Stimulated activated CD8-positive, alpha-beta memory T cell treated with anti-CD3 and anti-CD28 coated beads, Interleukin-2, amount 100 ng/mL, for 1 hour (primary cell): ENCODE results near the gene BOLA3.
"Not testable (repeated sequence)": the region's sequence is repeated elsewhere in the genome, so short reads cannot be mapped to it uniquely, and the experiment has no call there.

Experiments
- DNase-seq, 2 donors: peaks; one replicate each; pipeline ENCODE4 v3.0.0-alpha.2; 2020; ENCODE audit warnings: low read depth in 2 of 2

BOLA3 gene, protein sequence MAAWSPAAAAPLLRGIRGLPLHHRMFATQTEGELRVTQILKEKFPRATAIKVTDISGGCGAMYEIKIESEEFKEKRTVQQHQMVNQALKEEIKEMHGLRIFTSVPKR

DNA sequence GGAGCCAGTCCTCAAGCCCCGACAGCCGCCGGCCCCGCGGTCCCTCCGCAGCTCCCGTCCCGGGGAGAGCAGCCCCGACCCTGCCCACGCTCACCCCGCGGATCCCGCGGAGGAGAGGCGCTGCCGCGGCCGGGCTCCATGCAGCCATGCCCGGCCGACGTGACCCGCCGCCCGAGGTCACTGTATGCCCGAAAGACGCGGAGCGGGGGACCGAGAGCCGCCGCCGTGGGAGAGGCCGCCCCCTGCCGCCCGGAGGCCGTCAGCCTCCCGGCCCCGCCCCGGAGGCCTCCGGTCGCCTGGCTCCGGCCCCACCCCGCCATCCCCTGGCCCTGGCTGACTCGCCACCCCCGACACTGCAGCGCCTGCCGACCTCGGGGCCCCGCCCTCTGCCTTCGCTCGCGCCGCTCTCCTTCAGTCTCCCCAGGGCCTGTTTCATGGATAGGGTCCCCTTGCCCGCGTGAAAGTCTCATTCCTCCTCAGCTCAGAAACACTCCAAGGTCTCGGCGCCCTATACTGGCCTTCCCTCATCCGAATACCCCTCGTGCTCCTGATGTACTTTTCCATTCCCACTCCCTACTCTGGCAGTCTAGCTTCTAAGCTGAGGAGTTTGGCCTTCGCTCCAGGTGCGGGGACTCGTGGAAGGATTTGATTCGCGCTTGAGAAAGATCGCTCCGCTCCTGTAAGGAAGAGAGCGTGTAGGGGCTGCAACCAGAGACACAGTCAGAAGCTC lies at the start of gene BOLA3:
BOLA3 (minus strand) TSS at position 186 of the 730 bp plus-strand sequence; CDS start at position 148, 38 bp downstream.
- peak; percentile 61 to 66 for DNase-seq

DNA sequence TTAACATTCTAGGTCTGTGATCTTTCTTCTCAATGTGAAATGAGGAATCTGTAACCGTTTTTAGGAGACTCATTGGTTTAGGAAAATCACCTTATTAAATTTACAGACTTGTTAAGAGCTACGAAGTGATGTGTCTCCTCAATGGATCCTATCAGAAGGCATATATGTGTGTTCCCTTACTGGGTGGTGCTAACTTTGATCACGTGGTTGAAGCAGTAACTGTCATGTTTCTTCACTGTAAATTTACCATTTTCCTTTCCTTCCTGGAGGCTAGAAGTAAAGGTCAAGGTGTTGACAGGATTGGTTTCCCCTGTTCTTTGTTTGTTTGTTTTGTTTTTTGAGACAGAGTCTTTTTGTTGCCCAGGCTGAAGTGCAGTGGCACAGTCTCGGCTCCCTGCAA lies 49.3 kb upstream of the BOLA3 start:
- DNase-seq: no peak

DNA sequence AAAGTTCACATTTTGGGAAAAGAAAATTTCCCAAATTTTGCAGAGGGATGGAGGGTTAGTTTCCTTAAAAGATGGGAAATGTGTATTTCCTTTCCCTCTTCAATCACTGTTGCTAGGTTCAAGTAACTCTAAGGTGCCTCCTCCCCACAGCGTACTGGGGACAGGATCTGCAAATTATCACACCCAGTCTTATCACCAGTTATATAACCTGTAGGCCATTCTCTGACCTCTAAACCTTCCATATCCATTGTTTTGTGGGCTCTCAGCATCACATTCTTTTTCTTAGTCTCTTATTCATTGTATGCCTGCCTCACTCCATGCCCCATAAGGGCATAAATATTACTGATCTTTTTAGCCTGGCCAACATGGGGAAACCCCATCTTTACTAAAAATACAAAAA lies 47.1 kb upstream of the BOLA3 start:
- no peak for DNase-seq

DNA sequence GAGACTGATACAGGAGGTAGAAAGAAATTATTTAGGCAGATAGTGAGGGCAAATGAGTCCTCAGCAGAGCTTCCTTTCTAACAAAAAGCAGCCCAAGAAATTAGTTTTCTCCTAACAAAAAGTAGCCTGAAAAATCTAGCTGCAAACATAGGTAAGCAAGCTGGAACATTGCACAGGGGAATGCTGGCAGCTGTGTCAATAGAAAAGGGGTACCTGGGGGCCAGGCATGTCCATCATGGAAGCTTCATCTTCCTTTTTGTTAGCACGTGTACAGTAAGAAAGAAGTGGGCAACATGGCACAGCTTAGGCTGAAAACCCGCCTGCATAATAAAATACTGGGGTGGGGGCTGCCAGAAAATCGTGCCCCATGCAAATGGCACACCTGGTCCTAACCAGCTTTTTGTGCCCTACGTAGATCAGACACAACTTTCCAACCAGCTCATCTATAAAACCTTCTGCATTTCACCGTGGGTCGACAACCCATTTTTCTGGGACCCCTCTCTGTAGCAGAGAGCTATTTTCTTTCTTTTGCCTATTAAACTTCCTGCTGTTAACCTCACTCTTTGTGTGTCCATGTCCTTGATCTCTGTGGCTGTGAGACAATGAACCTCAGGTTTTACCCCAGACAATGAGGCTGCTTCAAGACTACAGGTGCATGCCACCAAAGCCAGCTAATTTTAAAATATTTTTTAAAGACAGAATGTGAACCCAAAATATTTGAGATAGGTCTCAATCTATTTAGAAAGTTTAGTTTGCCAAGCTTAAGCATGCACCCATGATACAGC lies 44.1 kb upstream of the BOLA3 start:
- no peak for DNase-seq

DNA sequence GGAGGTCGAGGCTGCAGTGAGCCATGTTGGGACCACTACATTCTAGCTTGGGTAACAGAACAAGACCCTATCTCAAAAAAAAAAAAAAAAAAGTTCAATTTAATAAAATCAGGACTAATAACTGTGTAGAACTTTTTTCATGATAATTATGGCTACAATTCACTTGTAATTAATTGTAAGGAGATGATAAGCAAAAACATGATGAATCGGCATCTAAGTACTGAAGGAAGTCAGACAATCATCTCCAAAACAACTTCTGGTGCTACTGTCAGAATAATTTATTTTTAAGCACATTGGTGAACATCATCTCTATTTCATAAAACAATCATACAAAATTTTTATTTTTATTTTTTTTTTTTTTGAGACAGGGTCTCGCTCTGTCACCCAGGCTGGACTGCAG lies 41.0 kb upstream of the BOLA3 start:
- no peak for DNase-seq

DNA sequence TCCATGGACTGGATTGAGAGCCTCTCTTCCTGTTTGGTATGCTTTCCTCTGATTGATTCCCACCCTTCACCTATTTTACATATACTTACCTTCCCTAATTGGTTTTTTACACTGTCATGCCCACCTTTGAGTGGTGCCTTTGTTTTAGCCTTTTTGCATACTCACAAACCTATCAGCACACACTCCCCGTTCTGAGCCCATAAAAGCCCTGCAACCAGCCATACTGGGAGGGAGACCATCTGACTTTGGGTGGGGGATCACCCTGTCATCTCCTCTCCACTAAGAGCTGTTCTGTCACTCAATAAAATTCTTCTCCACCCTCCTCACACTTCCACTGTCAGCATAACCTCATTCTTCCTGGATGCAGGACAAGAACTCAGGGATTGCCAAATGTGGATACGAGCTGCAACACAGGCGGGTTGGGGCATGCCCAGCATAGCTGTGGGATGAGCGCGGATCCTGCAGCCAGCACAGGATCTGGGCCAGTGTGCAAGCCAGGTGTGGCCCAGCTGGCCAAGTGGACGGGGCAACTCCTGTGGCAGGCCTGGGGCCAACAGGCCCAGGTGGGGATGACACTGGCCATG lies 40.4 kb upstream of the BOLA3 start:
- DNase-seq: no peak

DNA sequence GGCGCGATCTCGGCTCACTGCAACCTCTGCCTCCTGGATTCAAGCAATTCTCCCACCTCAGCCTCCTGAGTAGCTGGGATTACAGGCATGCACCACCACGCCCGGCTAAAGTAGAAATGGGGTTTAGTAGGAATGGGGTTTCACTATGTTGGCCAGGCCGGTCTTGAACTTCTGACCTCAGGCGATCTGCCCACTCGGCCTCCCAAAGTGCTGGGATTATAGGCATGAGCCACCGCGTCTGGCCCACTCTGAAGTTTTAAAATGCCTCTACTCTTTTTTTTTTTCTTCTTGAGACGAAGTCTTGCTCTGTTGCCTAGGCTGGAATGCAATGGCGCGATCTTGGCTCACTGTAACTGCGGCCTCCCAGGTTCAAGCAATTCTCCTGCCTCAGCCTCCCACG lies 39.0 kb upstream of the BOLA3 start:
- not testable (repeated sequence) for DNase-seq

DNA sequence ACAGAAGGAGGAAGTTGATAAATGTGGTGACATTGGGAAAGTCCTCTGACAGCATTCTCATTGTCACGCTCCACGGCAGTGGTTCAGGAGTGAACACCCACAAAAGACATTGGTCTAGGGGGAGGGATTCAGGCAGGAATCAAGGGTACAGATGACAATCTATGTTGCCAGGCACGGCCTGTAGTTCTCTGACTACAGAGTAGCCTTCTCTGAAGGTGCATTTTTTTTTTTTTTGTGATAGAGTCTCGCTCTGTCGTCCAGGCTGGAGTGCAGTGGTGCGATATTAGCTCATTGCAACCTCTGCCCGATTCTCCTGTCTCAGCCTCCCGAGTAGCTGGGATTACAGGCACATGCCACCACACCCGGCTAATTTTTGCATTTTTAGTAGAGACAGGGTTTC lies 38.3 kb upstream of the BOLA3 start:
- DNase-seq: no peak

DNA sequence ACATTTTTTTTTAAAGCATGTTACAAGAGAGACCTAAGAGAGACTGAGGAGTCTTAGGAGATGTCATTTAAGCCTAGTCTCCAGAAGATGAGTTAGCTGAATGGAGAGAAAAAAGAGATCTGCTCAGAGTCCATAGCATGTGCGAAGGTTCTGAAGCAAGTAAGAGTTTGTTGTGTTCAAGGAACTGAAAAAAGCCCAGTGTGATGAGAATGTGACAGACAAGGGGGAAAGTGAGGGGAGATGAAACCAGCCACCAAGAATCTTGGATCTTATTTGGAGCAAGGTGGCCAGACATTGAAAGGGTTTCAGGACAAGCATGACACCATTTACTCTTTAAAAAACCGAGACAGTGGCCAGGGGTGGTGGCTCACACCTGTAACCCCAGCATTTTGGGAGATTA lies 36.2 kb upstream of the BOLA3 start:
- DNase-seq: no peak

DNA sequence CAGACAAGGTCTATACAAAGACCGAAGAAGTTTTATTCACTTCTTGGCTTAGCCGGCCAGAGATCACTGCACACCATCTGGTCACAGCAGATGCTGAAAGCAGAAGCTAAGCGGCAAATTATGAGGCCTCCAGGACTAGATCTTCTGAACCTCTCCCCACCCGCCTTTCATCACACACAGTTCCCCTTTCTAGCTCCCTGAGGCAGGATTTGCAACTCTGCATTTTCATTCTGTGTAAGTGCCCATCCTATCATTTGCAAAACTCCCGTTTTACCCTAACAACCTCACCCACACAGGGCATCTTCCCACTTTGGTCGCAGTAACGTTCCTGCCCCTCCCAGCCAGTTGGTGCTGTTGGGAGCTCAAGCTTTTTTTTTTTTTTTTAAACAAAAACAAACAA lies 34.0 kb upstream of the BOLA3 start:
- no peak for DNase-seq

DNA sequence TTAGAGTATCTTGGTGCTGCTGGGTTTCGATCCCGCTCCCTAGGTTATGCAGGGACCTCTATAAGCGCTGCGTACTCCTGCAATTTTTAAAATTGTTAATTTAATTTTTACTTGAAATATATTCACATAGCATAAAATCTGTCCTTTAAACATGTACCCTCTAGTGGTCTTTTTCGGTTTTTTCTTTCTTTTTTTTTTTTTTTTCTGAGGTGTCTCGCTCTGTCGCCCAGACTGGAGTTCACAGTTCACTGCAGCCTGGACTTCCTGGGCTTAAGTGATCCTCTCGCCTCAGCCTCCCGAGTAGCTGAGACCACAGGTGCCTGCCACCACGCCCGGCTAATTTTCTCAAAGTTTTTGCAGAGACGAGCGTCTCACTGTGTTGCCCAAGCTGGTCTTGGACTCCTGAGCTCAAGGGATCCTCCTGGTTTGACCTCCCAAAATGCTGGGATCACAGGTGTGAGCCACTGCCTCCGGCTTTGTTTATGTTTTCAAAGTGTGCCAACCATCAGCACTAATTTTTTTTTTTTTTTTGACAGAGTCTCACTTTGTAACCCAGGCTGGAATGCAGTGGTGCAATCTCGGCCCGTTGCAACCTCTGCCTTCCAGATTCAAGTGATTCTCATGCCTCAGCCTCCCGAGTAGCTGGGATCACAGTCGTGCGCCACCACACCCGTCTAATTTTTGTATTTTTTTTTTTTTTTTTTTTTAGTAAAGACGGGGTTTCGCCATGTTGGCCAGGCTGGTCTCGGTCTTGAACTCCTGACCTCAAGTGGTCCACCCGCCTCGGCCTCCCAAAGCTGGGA lies 31.6 kb upstream of the BOLA3 start:
- DNase-seq: no peak

DNA sequence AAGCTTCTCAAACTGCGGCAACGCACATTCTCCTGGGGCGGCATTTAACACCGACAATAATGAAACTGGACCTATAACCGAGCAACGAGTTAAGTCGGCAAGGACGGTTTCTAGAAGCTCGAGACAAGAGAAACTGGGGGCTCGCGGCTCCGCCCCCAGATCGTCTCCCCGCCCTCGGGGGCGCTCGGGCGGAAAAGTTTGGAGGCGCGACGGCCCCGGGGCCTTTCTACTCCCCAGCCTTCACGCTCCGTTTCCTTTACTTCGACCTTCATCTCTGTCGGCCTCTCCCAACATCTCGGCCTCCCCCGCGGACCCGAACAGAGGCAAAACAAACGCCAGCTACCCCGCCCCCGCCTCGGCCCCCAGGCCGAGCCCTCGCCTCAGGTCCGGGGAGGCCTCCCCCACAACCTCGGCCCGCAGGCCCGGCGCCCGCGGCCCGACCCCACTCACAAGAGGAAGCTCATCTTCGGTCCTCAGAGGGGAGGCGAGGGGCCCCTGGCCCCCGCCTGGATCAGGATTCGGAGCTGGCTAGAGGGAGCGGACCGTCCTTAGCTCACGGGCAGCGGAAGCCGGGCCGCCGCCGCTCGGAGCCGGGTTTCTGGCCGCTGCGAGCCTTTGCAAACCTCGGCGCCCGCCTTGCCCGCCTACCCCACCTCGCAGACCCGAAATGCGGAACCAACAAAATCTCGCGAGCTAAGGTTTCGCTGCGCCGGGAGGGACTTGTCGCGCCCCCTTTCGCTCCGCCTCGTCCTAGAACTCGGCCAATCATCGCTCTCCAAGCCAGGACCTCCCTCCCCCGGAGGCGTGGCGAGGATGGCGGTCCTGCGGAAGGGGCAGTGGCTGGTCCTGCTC lies 30.7 kb upstream of the BOLA3 start, which contains the start of gene MOB1A:
MOB1A (minus strand) TSS at position 669 of the 852 bp plus-strand sequence; CDS start at position 464, 205 bp downstream.
- peak; percentile 92 to 95 for DNase-seq

DNA sequence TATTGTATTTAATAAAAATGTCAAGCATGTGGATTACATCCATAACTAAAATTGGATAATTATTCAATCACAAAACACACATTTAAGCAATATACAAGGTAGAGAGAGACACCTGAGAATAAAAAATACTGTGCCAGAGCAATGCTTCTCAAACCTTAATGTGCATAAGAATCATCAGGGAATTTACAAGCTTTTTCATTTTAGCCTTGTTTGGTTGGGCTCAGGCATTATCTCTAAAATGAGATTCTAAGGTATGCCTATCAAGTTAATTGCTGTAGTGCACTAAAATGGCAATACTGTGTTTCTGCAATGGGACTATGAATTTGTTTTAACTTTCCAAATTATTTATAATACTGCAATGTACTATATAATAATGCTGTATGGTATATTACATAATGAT lies 30.0 kb upstream of the BOLA3 start:
- DNase-seq: no peak

DNA sequence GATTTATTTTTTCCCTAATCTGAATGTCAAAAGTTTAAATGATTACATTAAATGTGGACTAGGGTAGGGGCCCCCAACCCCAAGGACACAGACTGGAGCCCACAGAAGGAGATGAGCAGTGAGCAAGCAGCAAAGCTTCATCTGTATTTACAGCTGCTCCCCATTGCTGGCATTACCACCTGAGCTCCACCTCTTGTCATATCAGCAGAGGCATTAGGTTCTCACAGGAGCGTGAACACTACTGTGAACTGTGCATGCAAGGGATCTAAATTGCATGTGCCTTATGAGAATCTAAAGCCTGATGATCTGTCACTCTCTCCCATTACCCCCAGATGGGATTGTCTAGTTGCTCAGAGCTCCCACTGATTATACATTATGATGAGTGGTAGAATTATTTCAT lies 27.2 kb upstream of the BOLA3 start:
- no peak for DNase-seq

DNA sequence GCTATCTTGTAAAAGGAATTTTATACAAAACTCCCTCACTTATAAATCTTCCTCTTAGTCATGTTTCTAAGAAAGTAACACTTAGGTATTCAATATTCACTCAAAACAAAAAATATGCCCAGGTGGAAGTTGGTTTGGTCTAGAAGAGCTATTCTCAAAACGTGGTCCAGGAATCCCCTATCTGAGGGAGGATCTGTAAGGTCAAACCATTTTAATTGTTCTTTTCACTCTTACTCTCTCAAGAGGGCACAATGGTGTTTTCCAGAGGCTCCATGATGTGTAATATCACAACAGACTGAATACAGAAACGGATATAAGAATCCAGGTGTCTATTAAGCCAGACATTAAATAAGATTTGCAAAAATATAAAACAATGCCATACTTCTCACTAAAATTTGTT lies 21.0 kb upstream of the BOLA3 start:
- DNase-seq: no peak

DNA sequence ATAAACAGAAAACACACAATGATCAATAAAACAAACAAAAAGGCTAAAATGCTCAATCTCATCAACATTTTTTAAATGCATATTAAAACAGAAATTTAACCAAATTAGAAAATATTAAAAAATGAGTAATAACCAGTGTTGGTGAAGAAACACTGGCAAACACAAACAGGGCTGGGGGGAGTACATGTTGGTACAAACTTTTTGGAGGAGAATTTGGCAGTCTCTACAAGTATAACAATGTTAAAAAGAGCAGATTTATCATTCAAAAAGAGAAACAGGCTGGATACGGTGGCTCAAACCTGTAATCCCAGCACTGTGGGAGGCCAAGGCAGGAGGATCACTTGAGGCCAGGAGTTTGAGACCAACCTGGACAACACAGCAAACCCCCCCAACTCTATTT lies 17.0 kb upstream of the BOLA3 start:
- DNase-seq: no peak

DNA sequence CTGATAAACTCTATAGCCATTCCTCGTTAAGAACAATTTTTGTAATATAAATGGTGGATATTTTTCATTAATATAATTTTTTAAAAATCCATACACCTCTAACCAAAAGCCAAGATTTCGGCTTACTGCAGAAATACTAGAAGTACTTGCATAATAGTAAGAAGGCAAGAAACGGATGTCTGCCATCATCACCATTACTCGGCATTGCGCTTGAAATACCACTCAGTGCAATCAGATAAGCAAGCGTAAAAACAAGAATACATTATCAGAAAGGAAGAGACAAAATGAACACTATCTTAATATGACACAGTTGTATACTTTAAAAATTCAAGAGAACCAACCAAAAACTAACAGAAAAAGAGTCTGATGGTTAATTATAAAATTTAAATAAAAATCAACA lies 15.2 kb upstream of the BOLA3 start:
- DNase-seq: no peak

DNA sequence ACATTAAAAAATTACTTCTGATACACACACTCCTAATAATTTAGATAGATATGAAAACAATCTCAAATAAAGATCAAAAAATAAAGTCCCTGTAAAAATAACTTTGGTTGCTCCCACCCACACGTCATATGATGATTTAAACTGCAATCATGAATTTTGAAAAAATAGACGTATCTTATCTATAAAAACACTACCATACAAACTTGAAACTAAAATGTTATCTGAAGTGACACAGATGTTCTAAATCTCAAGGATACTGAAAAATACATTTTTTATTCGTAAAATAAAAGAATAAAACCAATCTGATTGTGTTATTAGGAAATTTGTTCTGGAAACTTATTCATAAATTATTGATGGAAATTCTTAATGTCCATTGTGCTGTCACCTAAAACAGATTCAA lies 8.1 kb upstream of the BOLA3 start:
- DNase-seq: no peak

DNA sequence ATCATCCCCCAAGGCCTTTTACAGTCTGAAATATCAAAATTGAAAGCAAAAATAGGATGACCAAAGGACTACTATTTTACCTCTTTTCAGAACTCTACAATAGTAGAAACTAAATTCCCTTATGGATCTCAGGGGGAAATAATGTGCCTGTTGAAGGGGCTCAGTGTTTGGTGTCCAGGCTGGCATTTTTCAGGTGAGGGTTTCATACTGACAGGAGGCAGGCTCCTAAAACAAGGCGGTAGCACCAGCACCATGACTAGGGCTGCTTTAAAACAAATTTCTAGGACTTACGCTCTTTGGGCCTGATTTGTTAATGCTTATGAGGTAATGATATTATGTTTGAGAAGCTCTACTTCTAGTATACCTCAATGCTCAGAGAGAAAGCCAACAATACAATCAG lies 5.2 kb upstream of the BOLA3 start:
- DNase-seq: no peak

DNA sequence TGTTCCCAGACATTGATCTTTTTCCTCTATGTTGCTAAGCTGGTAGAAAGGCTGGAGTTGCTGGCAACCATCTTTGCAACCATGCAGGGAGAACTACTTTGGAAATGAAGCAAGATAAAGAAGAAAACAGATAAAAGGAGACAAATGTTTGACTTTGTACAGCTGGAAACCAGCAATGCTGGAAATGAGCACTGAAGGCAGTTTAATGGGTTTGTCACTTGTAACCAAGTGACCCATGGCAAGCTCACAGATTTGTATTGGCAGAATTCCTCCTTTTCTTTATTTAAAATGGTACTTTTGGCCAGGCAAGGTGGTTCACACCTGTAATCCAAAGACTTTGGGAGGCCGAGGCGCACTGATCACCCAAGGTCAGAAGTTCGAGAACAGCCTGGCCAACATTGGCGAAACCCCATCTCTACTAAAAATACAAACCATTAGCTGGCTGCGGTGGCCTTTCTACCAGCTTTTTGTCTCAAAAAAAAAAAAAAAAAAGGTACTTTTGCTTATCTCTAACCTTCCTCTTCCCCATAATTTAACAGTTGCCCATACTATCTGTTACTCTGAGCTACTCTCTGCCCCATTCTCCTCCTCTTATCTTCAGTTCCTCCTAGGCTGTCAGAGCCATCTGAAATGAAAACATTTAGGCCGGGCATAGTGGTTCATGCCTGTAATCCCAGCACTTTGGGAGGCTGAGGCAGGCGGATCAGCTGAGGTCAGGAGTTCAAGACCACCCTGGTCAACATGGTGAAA lies 2.0 kb upstream of the BOLA3 start:
- DNase-seq: no peak
